IMR-90 (cell line): ENCODE results near the gene CLRN1. TPM values are rescaled to one million over a fixed set of nuclear protein-coding genes. Genes with fewer than 3 reads are reported as not detected.
A peak's percentile ranks its signal among the peaks of the same experiment; 100 is the strongest.

Experiments
- ATAC-seq: fragments of 200-7000 bp; cut with Tn5 transposase; 2 replicates; pipeline ENCODE4 v1.9.1; 2020; ENCODE audit warnings: low read depth, mild to moderate bottlenecking, moderate library complexity
- BruUV-seq: library from RNA; stranded (reverse); fragments of 400-500 nt; replicated peaks from 2 replicates; lab custom pipeline; 2021; lab: Mats Ljungman, UMichigan
- CTCF ChIA-PET: fragments of 300-600 bp; formaldehyde crosslinking; extraction: SDS; loops from one replicate; lab custom pipeline; 2021; ENCODE audit warnings: antibody characterized with exemption; lab: Yijun Ruan, JAX
- POLR2A ChIA-PET: fragments of 300-600 bp; sonication (Branson Sonifier 250); formaldehyde crosslinking; loops from one replicate; lab custom pipeline; 2022; ENCODE audit warnings: antibody characterized with exemption; ENCODE audit not compliant: unreplicated experiment; lab: Charles Lee
- DNase-seq: peaks from one replicate; pipeline ENCODE4 v3.0.0; 2013
- H2AFZ ChIP-seq: replicated peaks from 2 replicates; pipeline ENCODE3; 2013; ENCODE audit warnings: low read length, mild to moderate bottlenecking; ENCODE audit not compliant: poor library complexity
- H2AK5ac ChIP-seq: 2 replicates; pipeline ENCODE4 v1.6.1; 2013; ENCODE audit warnings: low read depth, low read length, inconsistent platforms
- H2AK9ac ChIP-seq: replicated peaks from 2 replicates; pipeline ENCODE3; 2013; ENCODE audit warnings: mild to moderate bottlenecking, low read depth, low read length, moderate library complexity; ENCODE audit not compliant: poor library complexity
- H2BK120ac ChIP-seq: 2 replicates; pipeline ENCODE4 v1.6.1; 2013; ENCODE audit warnings: low read depth, low read length, inconsistent platforms
- H2BK15ac ChIP-seq: 3 replicates; pipeline ENCODE4 v1.6.1; 2013; ENCODE audit warnings: low read depth, low read length, inconsistent platforms
- H2BK20ac ChIP-seq: 2 replicates; pipeline ENCODE4 v1.6.1; 2013; ENCODE audit warnings: low read depth, mild to moderate bottlenecking, inconsistent platforms, low read length, moderate library complexity
- H2BK5ac ChIP-seq: 2 replicates; pipeline ENCODE4 v1.6.1; 2013; ENCODE audit warnings: mild to moderate bottlenecking, low read depth, low read length, inconsistent platforms; ENCODE audit not compliant: poor library complexity, severe bottlenecking
- H3K14ac ChIP-seq: replicated peaks from 2 replicates; pipeline ENCODE4 v1.6.1; 2013; ENCODE audit warnings: low read depth, low read length, inconsistent platforms
- H3K18ac ChIP-seq: 2 replicates; pipeline ENCODE4 v1.6.1; 2013; ENCODE audit warnings: low read depth, low read length, control low read depth
- H3K23ac ChIP-seq: 2 replicates; pipeline ENCODE4 v1.6.1; 2013; ENCODE audit warnings: low read depth, low read length, inconsistent platforms
- H3K27ac ChIP-seq: 2 replicates; pipeline ENCODE4 v1.5.1; 2013; ENCODE audit warnings: mild to moderate bottlenecking, control low read depth, low read length; ENCODE audit not compliant: insufficient read depth
- H3K27me3 ChIP-seq: 2 replicates; pipeline ENCODE4 v1.6.1; 2013; ENCODE audit warnings: low read length; ENCODE audit not compliant: control insufficient read depth, insufficient read depth
- H3K36me3 ChIP-seq: 2 replicates; pipeline ENCODE4 v1.6.1; 2013; ENCODE audit warnings: low read length, mixed read lengths; ENCODE audit not compliant: control insufficient read depth, insufficient read depth
- H3K4ac ChIP-seq: 2 replicates; pipeline ENCODE4 v1.6.1; 2013; ENCODE audit warnings: low read depth, low read length, inconsistent platforms
- H3K4me1 ChIP-seq: 2 replicates; pipeline ENCODE4 v1.6.1; 2013; ENCODE audit warnings: low read length, mixed read lengths; ENCODE audit not compliant: control insufficient read depth, insufficient read depth
- H3K4me2 ChIP-seq: 2 replicates; pipeline ENCODE4 v1.6.1; 2013; ENCODE audit warnings: low read depth, mild to moderate bottlenecking, control low read depth, low read length, moderate library complexity
- H3K4me3 ChIP-seq: 2 replicates; pipeline ENCODE4 v1.5.1; 2013; ENCODE audit warnings: low read depth, mild to moderate bottlenecking, control low read depth, low read length, moderate library complexity; ENCODE audit not compliant: insufficient read depth
- H3K56ac ChIP-seq: 2 replicates; pipeline ENCODE4 v1.6.1; 2013; ENCODE audit warnings: low read length, inconsistent platforms; ENCODE audit not compliant: insufficient read depth; ENCODE audit errors: extremely low read depth
- H3K79me1 ChIP-seq, 2 experiments: 2 replicates each; pipeline ENCODE4 v1.6.1; 2013; ENCODE audit warnings: low read length in 2 of 2, inconsistent platforms in 1 of 2, low read depth in 1 of 2
- H3K9ac ChIP-seq: 2 replicates; pipeline ENCODE4 v1.6.1; 2013; ENCODE audit warnings: low read depth, low read length, control low read depth
- H3K9me1 ChIP-seq: 2 replicates; pipeline ENCODE4 v1.6.1; 2013; ENCODE audit warnings: low read length, inconsistent platforms; ENCODE audit not compliant: insufficient read depth
- H3K9me3 ChIP-seq: 2 replicates; pipeline ENCODE4 v1.6.1; 2013; ENCODE audit warnings: low read length; ENCODE audit not compliant: control insufficient read depth, insufficient read depth
- H4K20me1 ChIP-seq: 2 replicates; pipeline ENCODE4 v1.6.1; 2013; ENCODE audit warnings: low read length, inconsistent platforms; ENCODE audit not compliant: insufficient read depth
- H4K5ac ChIP-seq: 2 replicates; pipeline ENCODE4 v1.6.1; 2013; ENCODE audit warnings: mild to moderate bottlenecking, low read depth, low read length, control low read depth
- H4K8ac ChIP-seq, 2 experiments: 2 replicates each; pipeline ENCODE4 v1.6.1; 2013; ENCODE audit warnings: low read depth in 2 of 2, low read length in 2 of 2, control low read depth in 1 of 2, inconsistent platforms in 1 of 2
- H4K91ac ChIP-seq: 2 replicates; pipeline ENCODE4 v1.6.1; 2013; ENCODE audit warnings: low read depth, low read length, inconsistent platforms; ENCODE audit not compliant: insufficient read depth
- CEBPB ChIP-seq: IDR thresholded peaks from 2 replicates; pipeline ENCODE4 v1.6.1; 2012; ENCODE audit warnings: low read depth, low read length, improper control_type of control experiment
- RAD21 ChIP-seq: IDR thresholded peaks from 2 replicates; pipeline ENCODE4 v1.6.1; 2012; ENCODE audit warnings: low read length, improper control_type of control experiment
- WGBS, 2 experiments: methylation state at CpG; one replicate each; pipeline versions ENCODE4 v1.1.5 to v1.1.7; 2013; ENCODE audit warnings: missing lambda C conversion rate in 2 of 2; ENCODE audit not compliant: insufficient read length in 1 of 2; ENCODE audit errors: extremely low coverage in 2 of 2; 5-methylcytosine and 5-hydroxymethylcytosine counted together
- dilution Hi-C: fragments of 300-500 bp; cut with HindIII; formaldehyde crosslinking; loops from one replicate; pipeline ENCODE4 v1.14.3; 2018; ENCODE audit warnings: low sequenced_read_pairs; ENCODE audit not compliant: unreplicated experiment
- in situ Hi-C: fragments of 300-500 bp; cut with MboI; formaldehyde crosslinking; loops from 3 replicates; pipeline ENCODE4 v1.14.3; 2019; ENCODE audit warnings: low sequenced_read_pairs, inconsistent platforms, mixed read lengths
- intact Hi-C: fragments of 100-400 bp; cut with micrococcal nuclease; formaldehyde crosslinking; loops from 2 replicates; pipeline ENCODE4 v1.10.0; 2022
- polyA plus RNA-seq, 3 experiments: library from polyadenylated mRNA; depleted of rRNA; stranded (reverse); fragments of >200 nt; gene quantifications; 2 replicates each; pipeline ENCODE4 v1.2.3, GENCODE V29; 2012; ENCODE audit warnings: low replicate concordance in 1 of 3
- total RNA-seq: library from RNA; depleted of rRNA; stranded (reverse); fragments of >200 nt; gene quantifications from 2 replicates; pipeline ENCODE4 v1.2.3, GENCODE V29; 2012

The CLRN1 gene
- total and polyA plus RNA-seq, 2 of the 4 experiments (the other 2 are of a cell fraction) = not detected

- H2BK5ac ChIP-seq = no peak overlapping the region
- no peak for ATAC-seq
Measured at GRCh38 chr3:151016478-151016795, 43.9 kb upstream of the CLRN1 start.

More at GRCh38 chr3:151016478-151016795, 43.9 kb upstream of the CLRN1 start:
- H3K27ac ChIP-seq = no peak overlapping the region
- intact Hi-C loops (no loop called here), dilution Hi-C loops (no loop called here), in situ Hi-C loops (loop anchor here (10.0 kb wide), 1 partner anchor 128 kb away; no protein-coding TSS in a partner anchor)
- H2BK15ac ChIP-seq = no peak overlapping the region
- DNase-seq = peak; percentile 13
- H2AFZ ChIP-seq = no peak overlapping the region
- no peak overlapping the region for H3K14ac ChIP-seq
- BruUV-seq = no TSS peak
- no peak overlapping the region for H2AK9ac ChIP-seq
- no peaks in the 10 kb centered on the region for H4K20me1 ChIP-seq
- no peak overlapping the region for H3K23ac ChIP-seq
- no CpG with 5 or more reads among the region's 2 CpGs for WGBS, 2 experiments
- ChIA-PET CTCF (no interaction called here), POLR2A (no interaction called here)
- H3K4me1 ChIP-seq = no peaks in the 10 kb centered on the region
- no peak overlapping the region for H4K5ac ChIP-seq
- no peak overlapping the region for H3K4me3 ChIP-seq
- no peak overlapping the region for H2AK5ac ChIP-seq
- H3K4ac ChIP-seq = no peak overlapping the region
- TF ChIP-seq CEBPB (peak; percentile 70; the same call in 1 of the 2 replicates), RAD21 (no peak)
- H3K18ac ChIP-seq = no peak overlapping the region
- no peaks in the 10 kb centered on the region for H3K9me3 ChIP-seq
- no peak overlapping the region for H3K9ac ChIP-seq
- no peak overlapping the region for H2BK20ac ChIP-seq
- no peaks in the 10 kb centered on the region for H3K9me1 ChIP-seq
- H3K4me2 ChIP-seq = no peak overlapping the region
- H2BK120ac ChIP-seq = no peak overlapping the region
- H4K8ac ChIP-seq = no peak overlapping the region
- H3K56ac ChIP-seq = no peak overlapping the region
- no peaks in the 10 kb centered on the region for H3K36me3 ChIP-seq
- H3K79me1 ChIP-seq = no peaks in the 10 kb centered on the region
- no peak overlapping the region for H4K91ac ChIP-seq
- peaks cover 11% of the 10 kb centered on the region for H3K27me3 ChIP-seq
